ENCODE measurements around the gene WDR46. TPM values are rescaled to one million over a fixed set of nuclear protein-coding genes. Genes with fewer than 3 reads are reported as not detected.

The WDR46 gene
- total RNA-seq, 3 donors from 2014 or later, result 48.2 to 75.1 (median 58.8) TPM

- H3K4me3 ChIP-seq, result no peak overlapping the region
- H3K9me3 ChIP-seq, result no peaks in the 10 kb centered on the region
- no peak overlapping the region for H3K27ac ChIP-seq
- peaks cover 0 to under 1% of the 10 kb centered on the region in 2 donors for H3K4me1 ChIP-seq
- no peak for TF ChIP-seq POLR2A (IDR thresholded peaks at IDR 0.05)
- TF ChIP-seq POLR2AphosphoS5 (IDR thresholded peaks at IDR 0.05), result no peak
- TF ChIP-seq CTCF (IDR thresholded peaks at IDR 0.05), result no peak
- no peak for DNase-seq (ENCODE audit: low spot score in 2 of 2)
- H3K36me3 ChIP-seq, result no peaks in the 10 kb centered on the region
- no peaks in the 10 kb centered on the region for H3K27me3 ChIP-seq
- intact Hi-C loops (cut with DNase I; ENCODE audit: low total_unique reads), result no loop called here
Measured at GRCh38 chr6:33329058-33329457, 40.0 kb upstream of the WDR46 start.

GRCh38 chr6:33324125-33324524, 35.1 kb upstream of the WDR46 start:
- H3K27ac ChIP-seq, result peak overlapping the region; percentile 92 to 96
- peak overlapping the region in 2 of 3 donors; percentile 75 to 85 for H3K4me3 ChIP-seq
- TF ChIP-seq POLR2AphosphoS5 (IDR thresholded peaks at IDR 0.05) (no peak), POLR2A (IDR thresholded peaks at IDR 0.05) (no peak), CTCF (IDR thresholded peaks at IDR 0.05) (no peak)

GRCh38 chr6:33323623-33323948, 34.5 kb upstream of the WDR46 start:
- intact Hi-C loops (cut with DNase I; ENCODE audit: low total_unique reads), result no loop called here

More at GRCh38 chr6:33324125-33324524, 35.1 kb upstream of the WDR46 start:
- no peaks in the 10 kb centered on the region for H3K9me3 ChIP-seq
- intact Hi-C loops (cut with DNase I; ENCODE audit: low total_unique reads), result no loop called here
- peaks cover 0 to 33% of the 10 kb centered on the region in 2 donors for H3K4me1 ChIP-seq
- no peaks in the 10 kb centered on the region for H3K27me3 ChIP-seq
- DNase-seq (ENCODE audit: low spot score in 2 of 2), result no peak
- no peaks in the 10 kb centered on the region for H3K36me3 ChIP-seq

GRCh38 chr6:33321227-33321626, 32.2 kb upstream of the WDR46 start:
- TF ChIP-seq POLR2A (IDR thresholded peaks at IDR 0.05) (no peak), POLR2AphosphoS5 (IDR thresholded peaks at IDR 0.05) (no peak), CTCF (IDR thresholded peaks at IDR 0.05) (no peak)
- H3K27ac ChIP-seq, result peak overlapping the region; percentile 92 to 96
- H3K4me3 ChIP-seq, result peak overlapping the region in 2 of 3 donors; percentile 75 to 85
- intact Hi-C loops (cut with DNase I; ENCODE audit: low total_unique reads), result no loop called here
- H3K36me3 ChIP-seq, result no peaks in the 10 kb centered on the region
- H3K4me1 ChIP-seq, result peaks cover 0 to 51% of the 10 kb centered on the region in 2 donors
- H3K27me3 ChIP-seq, result no peaks in the 10 kb centered on the region
- H3K9me3 ChIP-seq, result no peaks in the 10 kb centered on the region
- DNase-seq (ENCODE audit: low spot score in 2 of 2), result no peak

More at GRCh38 chr6:33323623-33323948, 34.5 kb upstream of the WDR46 start:
- Histone ChIP-seq H3K4me1 (peaks cover 0 to 37% of the 10 kb centered on the region in 2 donors), H3K27ac (peak overlapping the region; percentile 92 to 96), H3K4me3 (peak overlapping the region; percentile 75 to 85 (median 78)), H3K9me3 (no peaks in the 10 kb centered on the region), H3K36me3 (no peaks in the 10 kb centered on the region), H3K27me3 (no peaks in the 10 kb centered on the region)
- no peak for DNase-seq (ENCODE audit: low spot score in 2 of 2)
- TF ChIP-seq POLR2AphosphoS5 (IDR thresholded peaks at IDR 0.05) (no peak), POLR2A (IDR thresholded peaks at IDR 0.05) (no peak), CTCF (IDR thresholded peaks at IDR 0.05) (no peak)

- intact Hi-C loops (cut with DNase I; ENCODE audit: low total_unique reads), result no loop called here
- peak overlapping the region; percentile 92 to 96 for H3K27ac ChIP-seq
- peak in 1 of 3 donors; percentile 61 for TF ChIP-seq POLR2AphosphoS5 (IDR thresholded peaks at IDR 0.05)
- TF ChIP-seq POLR2A (IDR thresholded peaks at IDR 0.05), result no peak
- no peaks in the 10 kb centered on the region for H3K27me3 ChIP-seq
- H3K9me3 ChIP-seq, result no peaks in the 10 kb centered on the region
- peaks cover 0 to 51% of the 10 kb centered on the region in 2 donors for H3K4me1 ChIP-seq
- peak; percentile 66 to 78 for DNase-seq (ENCODE audit: low spot score in 2 of 2)
- no peaks in the 10 kb centered on the region for H3K36me3 ChIP-seq
- peak overlapping the region in 2 of 3 donors; percentile 75 to 85 for H3K4me3 ChIP-seq
Measured at GRCh38 chr6:33320315-33321181, 31.5 kb upstream of the WDR46 start.

Data from breast epithelium (tissue), 4 donors.